Measurements from ENCODE around the gene CFHR5.
"Not testable (repeated sequence)": the region's sequence is repeated elsewhere in the genome, so short reads cannot be mapped to it uniquely, and the experiment has no call there.

The CFHR5 gene

DNA sequence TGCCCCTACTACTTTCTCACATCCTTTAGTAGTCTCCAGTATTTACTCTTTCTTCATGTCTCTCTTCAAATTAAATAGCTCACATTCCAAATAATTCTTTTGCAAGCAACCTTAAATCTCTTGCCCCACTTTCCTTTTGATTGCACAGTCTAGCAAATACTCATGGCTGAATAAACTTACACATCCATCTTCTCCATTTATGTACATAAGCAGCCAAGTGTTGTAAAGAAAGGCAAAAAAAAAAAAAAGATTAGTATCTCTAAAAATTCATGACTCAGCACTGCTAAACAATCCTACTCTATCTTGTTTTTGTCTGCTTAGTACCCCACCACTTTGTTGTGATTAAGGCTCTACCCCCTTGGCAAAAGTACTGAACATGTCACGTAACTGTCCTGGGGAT lies 47.1 kb downstream of the CFHR5 start:
- no peak overlapping the region for H3K27ac ChIP-seq
- TF ChIP-seq, protein P1, sequence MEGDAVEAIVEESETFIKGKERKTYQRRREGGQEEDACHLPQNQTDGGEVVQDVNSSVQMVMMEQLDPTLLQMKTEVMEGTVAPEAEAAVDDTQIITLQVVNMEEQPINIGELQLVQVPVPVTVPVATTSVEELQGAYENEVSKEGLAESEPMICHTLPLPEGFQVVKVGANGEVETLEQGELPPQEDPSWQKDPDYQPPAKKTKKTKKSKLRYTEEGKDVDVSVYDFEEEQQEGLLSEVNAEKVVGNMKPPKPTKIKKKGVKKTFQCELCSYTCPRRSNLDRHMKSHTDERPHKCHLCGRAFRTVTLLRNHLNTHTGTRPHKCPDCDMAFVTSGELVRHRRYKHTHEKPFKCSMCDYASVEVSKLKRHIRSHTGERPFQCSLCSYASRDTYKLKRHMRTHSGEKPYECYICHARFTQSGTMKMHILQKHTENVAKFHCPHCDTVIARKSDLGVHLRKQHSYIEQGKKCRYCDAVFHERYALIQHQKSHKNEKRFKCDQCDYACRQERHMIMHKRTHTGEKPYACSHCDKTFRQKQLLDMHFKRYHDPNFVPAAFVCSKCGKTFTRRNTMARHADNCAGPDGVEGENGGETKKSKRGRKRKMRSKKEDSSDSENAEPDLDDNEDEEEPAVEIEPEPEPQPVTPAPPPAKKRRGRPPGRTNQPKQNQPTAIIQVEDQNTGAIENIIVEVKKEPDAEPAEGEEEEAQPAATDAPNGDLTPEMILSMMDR (IDR thresholded peaks at IDR 0.05), result no peak
- no peak for TF ChIP-seq ZFX (IDR thresholded peaks at IDR 0.05; ENCODE audit: borderline replicate concordance)

DNA sequence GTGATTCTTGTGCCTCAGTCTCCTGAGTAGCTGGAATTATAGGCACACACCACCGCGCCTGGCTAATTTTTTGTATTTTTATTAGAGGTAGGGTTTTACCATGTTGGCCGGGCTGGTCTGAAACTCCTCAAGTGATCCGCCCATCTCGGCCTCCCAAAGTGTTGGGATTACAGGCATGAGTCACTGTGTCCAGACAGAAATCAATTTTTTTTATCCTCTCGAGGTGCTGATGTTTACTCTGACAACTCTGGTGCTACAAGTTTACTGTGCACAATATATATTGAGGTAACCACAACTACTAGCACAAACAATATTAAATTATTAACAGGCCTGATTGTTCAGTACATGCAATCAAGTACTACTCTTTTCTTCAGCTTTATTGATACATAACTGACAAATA lies 50.0 kb downstream of the CFHR5 start:
- H3K27ac ChIP-seq, result no peak overlapping the region
- TF ChIP-seq, protein P1 (IDR thresholded peaks at IDR 0.05), result no peak
- no peak for TF ChIP-seq ZFX (IDR thresholded peaks at IDR 0.05; ENCODE audit: borderline replicate concordance)

DNA sequence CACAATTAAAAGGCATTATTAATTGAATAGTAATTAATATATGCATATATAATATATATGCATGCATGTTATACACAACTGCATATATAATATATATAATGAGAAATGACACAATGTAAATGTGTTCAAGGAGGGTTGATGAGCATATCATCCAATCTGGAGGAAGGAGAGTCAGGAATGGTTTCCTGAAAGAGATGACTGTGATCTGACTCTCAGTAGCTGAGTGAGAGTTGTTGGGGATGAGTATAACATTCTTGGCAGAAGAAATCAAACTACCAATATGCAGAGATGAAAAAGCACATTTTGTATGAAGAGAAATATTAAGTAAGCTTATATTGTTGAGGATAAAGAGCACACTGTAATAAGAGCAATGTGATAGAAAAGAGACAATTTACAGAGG lies 52.4 kb downstream of the CFHR5 start:
- H3K27ac ChIP-seq, result no peak overlapping the region
- TF ChIP-seq, protein P1 (IDR thresholded peaks at IDR 0.05), result no peak
- TF ChIP-seq ZFX (IDR thresholded peaks at IDR 0.05; ENCODE audit: borderline replicate concordance), result no peak

DNA sequence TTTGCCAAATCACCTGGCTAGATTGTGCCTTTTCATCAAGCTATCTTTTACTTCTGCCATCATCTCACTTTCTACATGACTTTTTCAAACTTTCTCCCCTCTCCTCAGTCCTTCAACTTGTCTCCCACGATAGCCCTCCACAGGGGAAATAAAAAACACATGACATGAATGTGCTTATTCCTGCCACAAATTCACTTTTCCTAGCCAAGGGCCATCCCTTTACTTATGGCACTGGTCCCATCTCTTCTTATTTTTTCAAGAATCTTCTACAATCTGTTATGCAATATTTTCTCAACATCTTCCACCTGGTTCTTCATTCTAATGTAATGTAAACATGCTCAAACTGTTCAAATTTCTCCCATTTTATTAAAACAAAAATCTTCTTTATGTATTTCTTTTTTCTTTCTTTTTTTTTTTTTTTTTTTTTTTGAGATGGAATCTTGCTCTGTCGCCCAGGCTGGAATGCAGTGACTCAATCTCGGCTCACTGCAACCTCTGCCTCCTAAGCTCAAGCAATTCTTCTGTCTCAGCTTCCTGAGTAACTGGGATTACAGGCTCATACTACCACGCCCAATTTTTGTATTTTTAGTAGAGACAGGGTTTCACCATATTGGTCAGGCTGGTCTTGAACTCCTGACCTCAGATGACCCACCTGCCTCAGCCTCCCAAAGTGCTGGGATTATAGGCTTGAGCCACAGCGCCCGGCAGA lies 57.4 kb downstream of the CFHR5 start:
- not testable (repeated sequence) for H3K27ac ChIP-seq

DNA sequence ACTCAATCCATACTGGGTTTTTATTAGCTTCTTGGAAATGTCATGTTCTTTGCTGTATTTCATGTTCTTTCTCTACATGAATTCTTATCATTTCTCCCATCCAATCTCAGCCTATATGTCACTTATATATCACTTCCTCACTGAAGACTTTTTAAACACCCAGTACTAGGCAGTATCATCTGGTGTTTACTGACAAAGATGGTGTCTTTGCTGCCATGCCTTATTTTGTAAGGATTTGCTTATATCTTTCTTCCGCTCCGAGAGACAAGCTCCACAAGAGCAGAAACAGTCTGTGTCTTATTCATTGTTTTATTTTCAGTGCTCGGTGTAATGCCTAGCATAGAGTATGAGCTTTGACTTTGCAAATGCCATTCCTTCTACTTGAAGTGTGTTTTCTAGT lies 59.5 kb downstream of the CFHR5 start:
- TF ChIP-seq, protein P1 (IDR thresholded peaks at IDR 0.05), result no peak
- no peak for TF ChIP-seq ZFX (IDR thresholded peaks at IDR 0.05; ENCODE audit: borderline replicate concordance)
- H3K27ac ChIP-seq, result no peak overlapping the region

DNA sequence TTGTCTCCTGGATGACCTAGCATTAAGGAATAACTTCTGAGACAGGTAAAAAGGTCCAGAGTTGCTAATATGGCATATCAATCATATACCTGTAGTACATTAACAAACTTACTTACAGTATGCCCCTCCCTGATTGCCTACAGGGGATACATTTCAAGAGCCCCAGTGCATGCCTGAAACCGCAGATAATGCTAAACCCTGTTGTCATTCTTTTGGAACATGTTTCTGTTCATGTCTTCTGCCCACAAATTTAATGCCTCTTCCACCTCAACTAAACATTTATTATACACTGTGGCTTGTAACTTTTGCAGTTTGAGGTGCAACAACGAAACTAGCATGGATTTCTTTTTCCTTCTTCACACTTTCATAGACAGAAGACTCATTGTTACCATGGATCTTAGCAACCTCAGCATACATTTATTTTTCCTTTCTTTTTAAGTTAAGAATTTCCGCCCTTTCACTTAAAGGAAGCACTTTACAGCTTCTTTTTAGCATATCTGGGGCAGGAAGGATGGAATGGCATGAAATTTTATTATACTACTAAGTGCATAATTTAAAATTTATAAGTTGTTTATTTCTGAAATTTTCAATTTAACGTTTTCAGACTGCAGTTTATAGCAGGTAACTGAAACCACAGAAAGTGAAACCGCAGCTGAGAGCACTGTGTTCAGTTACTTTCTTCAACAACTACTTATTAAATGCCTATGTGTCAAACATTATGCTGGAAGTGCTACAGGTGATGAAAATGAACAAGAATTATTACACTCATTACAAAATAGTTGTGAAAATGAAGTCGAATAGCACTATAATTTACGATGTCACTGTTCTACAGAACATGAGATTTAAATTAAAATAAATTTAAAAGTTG lies 64.4 kb downstream of the CFHR5 start:
- TF ChIP-seq ZFX (IDR thresholded peaks at IDR 0.05; ENCODE audit: borderline replicate concordance), result no peak
- TF ChIP-seq, protein P1 (IDR thresholded peaks at IDR 0.05), result no peak
- no peak overlapping the region for H3K27ac ChIP-seq

DNA sequence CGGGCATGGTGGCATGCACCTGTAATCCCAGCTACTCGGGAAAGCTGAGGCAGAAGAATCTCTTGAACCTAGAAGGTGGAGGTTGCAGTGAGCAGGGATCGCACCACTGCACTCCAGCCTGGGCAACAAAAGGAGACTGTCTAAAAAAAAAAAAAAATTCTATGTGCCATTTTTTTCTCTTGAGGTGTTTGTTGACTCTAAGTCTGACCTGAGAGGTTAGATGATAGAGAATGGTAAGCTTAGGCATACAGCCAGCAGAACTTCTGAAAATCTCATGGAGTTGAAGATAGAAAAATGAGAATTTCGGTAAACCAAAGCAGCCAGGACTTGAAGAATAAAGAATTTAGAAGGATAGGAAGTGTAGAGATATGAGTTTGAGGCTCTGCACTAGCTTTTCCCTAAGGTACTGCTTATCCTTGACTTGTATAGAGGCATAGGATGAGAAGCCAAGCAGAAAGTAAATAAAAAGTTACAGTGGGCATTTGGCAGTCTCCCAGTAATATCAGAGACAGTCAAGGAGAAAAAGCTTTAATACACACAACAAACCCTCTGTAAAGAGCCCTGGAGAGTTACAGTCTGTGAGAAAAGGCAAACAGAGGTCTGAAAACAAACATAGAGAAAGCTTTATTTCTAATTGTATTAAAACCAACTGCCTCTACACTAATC lies 65.5 kb downstream of the CFHR5 start:
- no peak overlapping the region for H3K27ac ChIP-seq

More for the DNA sequence above, 65.5 kb downstream of the CFHR5 start:
- TF ChIP-seq, protein P1 (IDR thresholded peaks at IDR 0.05), result no peak
- no peak for TF ChIP-seq ZFX (IDR thresholded peaks at IDR 0.05; ENCODE audit: borderline replicate concordance)

Data from 22Rv1 (cell line).